Activated gamma-delta T cell treated with Interleukin-2 at 50 U/mL for 16 hours (primary cell): ENCODE measurements around the gene DSTN.

Experiments
- DNase-seq: peaks from one replicate; pipeline ENCODE4 v3.0.0-alpha.2; 2020

The DSTN gene

GRCh38 chr20:17569616-17570346 lies at the start of gene DSTN:
Gene DSTN, plus strand, starts transcription at chr20:17570075. Its CDS starts 134 bp downstream, at chr20:17570209.
- peak; percentile 80 for DNase-seq

GRCh38 chr20:17520583-17520982 lies 49.3 kb upstream of the DSTN start:
- no peak for DNase-seq

- no peak for DNase-seq
Measured at GRCh38 chr20:17522528-17522927, 47.3 kb upstream of the DSTN start.

GRCh38 chr20:17523326-17523725 lies 46.5 kb upstream of the DSTN start:
- no peak for DNase-seq

GRCh38 chr20:17524560-17524959 lies 45.3 kb upstream of the DSTN start:
- no peak for DNase-seq

- DNase-seq = no peak
Measured at GRCh38 chr20:17525132-17525531, 44.7 kb upstream of the DSTN start.

- no peak for DNase-seq
Measured at GRCh38 chr20:17525650-17526049, 44.2 kb upstream of the DSTN start.

- no peak for DNase-seq
Measured at GRCh38 chr20:17529586-17529985, 40.3 kb upstream of the DSTN start.

- DNase-seq = no peak
Measured at GRCh38 chr20:17530153-17530552, 39.7 kb upstream of the DSTN start.

GRCh38 chr20:17530716-17531664 lies 38.9 kb upstream of the DSTN start, which contains the start of gene BFSP1:
Gene BFSP1, minus strand, starts transcription at chr20:17531379. Its CDS starts 50 bp downstream, at chr20:17531329.
- DNase-seq = peak; percentile 17

GRCh38 chr20:17531665-17532025 lies 38.2 kb upstream of the DSTN start:
- DNase-seq = no peak

GRCh38 chr20:17533396-17533795 lies 36.5 kb upstream of the DSTN start:
- DNase-seq = no peak

GRCh38 chr20:17534077-17534476 lies 35.8 kb upstream of the DSTN start:
- no peak for DNase-seq

GRCh38 chr20:17536944-17537444 lies 32.9 kb upstream of the DSTN start:
- DNase-seq = peak; percentile 63

- no peak for DNase-seq
Measured at GRCh38 chr20:17537959-17538358, 31.9 kb upstream of the DSTN start.

- DNase-seq = no peak
Measured at GRCh38 chr20:17538517-17539170, 31.2 kb upstream of the DSTN start.

- DNase-seq = no peak
Measured at GRCh38 chr20:17541596-17541995, 28.3 kb upstream of the DSTN start.

- DNase-seq = no peak
Measured at GRCh38 chr20:17541996-17542395, 27.9 kb upstream of the DSTN start.

- DNase-seq = no peak
Measured at GRCh38 chr20:17542481-17542880, 27.4 kb upstream of the DSTN start.

GRCh38 chr20:17542993-17543412 lies 26.9 kb upstream of the DSTN start:
- DNase-seq = no peak

GRCh38 chr20:17543531-17544131 lies 26.2 kb upstream of the DSTN start:
- DNase-seq = no peak

- no peak for DNase-seq
Measured at GRCh38 chr20:17545127-17545526, 24.7 kb upstream of the DSTN start.

GRCh38 chr20:17549131-17549530 lies 20.7 kb upstream of the DSTN start:
- DNase-seq = no peak
